Fibroblast of mammary gland (primary cell): ENCODE results near the gene SNTN.

Experiments
- DNase-seq: peaks from one replicate; pipeline ENCODE4 v3.0.0-alpha.2; 2010; ENCODE audit warnings: low read depth
- H3K4me3 ChIP-seq: 2 replicates; pipeline ENCODE4 v1.5.1; 2011; ENCODE audit warnings: low read depth, mild to moderate bottlenecking, low read length, moderate library complexity; ENCODE audit not compliant: control insufficient read depth
- TF ChIP-seq, protein P1 (sequence below): conservative IDR thresholded peaks from 2 replicates; pipeline ENCODE4 v1.5.1; 2011; ENCODE audit warnings: low read depth, low read length, inconsistent platforms; ENCODE audit not compliant: control insufficient read depth, insufficient read depth

Gene SNTN

DNA sequence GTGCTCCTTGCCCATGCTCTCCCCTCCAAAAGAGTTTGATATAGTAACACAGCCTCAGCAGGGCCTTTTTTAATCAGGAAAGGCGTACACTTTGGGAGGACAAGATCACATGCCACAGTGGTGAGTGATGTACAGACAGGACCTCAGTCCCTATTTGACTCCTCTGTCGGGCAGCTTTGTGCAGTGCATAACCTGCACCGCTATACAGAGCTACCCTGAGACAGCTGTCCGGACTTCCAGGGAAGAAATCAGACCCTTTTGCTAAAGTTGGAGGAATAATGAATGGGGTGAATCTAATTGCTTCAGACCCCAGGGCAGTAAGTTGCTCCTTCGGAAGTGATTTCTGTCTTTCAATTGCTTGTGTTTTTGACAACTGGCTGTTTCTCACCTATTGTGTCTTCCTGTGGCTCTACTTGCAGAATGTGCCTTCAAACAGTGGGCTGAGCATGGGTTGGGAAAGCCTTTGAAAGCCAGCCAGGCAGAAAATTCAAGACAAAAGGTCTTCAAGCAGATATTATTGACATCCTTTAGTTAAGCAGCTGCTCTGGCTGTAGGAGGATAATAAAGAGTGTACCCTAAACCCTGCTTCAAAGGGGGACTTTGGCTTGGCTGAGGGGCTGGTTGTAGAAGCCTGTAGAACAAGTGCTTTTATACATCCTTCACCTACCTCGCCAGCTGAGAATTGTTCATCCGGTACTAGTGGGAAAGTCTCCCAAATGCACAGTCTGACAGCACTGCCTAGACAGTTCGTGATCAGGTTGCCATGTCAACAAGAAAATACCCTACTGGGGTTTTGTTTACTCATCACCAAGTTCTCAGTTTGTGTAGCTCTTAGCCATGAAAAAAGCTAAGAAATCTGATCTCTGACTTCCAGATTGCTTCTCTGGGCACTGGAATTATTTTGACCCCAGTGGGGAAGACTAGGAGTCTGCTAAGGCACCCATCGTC lies 35.1 kb downstream of the SNTN start:
- TF ChIP-seq, protein P1, sequence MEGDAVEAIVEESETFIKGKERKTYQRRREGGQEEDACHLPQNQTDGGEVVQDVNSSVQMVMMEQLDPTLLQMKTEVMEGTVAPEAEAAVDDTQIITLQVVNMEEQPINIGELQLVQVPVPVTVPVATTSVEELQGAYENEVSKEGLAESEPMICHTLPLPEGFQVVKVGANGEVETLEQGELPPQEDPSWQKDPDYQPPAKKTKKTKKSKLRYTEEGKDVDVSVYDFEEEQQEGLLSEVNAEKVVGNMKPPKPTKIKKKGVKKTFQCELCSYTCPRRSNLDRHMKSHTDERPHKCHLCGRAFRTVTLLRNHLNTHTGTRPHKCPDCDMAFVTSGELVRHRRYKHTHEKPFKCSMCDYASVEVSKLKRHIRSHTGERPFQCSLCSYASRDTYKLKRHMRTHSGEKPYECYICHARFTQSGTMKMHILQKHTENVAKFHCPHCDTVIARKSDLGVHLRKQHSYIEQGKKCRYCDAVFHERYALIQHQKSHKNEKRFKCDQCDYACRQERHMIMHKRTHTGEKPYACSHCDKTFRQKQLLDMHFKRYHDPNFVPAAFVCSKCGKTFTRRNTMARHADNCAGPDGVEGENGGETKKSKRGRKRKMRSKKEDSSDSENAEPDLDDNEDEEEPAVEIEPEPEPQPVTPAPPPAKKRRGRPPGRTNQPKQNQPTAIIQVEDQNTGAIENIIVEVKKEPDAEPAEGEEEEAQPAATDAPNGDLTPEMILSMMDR: no peak
- H3K4me3 ChIP-seq: no peak overlapping the region
- DNase-seq: no peak

DNA sequence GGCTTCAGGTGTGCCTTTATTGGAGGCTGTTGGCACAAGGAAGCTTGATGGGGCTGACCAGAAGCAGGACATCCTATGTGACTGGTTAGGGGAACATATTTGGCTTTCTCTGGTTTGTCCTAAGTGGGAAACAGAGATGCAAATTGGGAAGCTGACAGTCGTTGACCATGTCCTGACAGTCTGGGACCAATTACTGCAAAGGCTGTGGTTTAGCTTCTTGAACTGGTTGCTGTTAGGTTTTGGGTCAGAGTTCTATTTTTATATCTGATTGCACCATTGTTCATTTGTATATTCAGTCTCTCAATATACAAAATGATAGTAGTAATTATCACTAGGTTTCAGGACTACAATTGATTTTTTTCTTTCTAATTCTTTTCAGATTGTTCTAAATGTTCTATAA lies 36.8 kb downstream of the SNTN start:
- TF ChIP-seq, protein P1: no peak
- no peak overlapping the region for H3K4me3 ChIP-seq
- no peak for DNase-seq

DNA sequence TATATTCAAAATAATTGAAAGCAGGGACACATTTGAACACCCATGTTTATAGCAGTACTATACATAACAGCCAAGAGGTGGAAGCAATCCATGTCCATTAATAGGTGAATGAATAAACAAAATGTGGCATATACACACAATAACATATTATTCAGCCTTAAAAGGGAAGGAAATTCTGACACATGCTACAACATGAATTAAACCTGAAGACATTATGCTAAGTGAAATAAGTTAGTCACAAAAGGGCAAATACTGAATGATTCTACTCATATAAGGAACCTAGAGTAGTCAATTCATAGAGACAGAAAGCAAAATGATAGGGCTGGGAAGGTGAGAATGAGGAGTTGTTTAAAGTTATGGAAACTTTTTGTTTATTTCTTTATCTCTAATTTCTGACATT lies 40.9 kb downstream of the SNTN start:
- TF ChIP-seq, protein P1: no peak
- H3K4me3 ChIP-seq: no peak overlapping the region
- DNase-seq: no peak

DNA sequence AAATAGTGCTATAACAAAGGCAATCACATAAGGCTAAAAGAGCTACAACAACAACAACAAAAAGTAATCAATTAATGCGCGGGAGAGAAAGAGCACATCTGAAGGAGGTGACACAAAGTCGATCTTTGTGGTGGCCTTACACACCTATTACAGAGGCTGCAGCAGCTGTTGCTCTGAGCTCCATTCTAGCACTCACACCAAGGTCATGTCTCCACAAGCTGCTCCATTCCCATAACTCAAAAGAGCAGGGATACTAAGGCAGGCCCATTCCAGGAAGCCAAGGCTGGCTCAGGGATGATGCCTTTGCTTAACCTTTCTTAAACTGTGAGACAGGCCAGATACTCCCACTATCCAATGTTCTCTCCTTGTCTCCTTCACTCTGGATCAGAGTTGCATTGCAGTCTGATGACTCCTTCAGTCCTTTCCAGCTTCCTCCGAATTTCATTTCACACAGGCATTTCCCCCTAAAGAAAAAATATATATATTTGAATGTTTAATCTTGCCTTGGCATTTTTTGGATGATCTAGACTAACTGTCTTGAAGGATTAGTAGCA lies 52.7 kb downstream of the SNTN start:
- TF ChIP-seq, protein P1: no peak
- H3K4me3 ChIP-seq: no peak overlapping the region
- DNase-seq: no peak

DNA sequence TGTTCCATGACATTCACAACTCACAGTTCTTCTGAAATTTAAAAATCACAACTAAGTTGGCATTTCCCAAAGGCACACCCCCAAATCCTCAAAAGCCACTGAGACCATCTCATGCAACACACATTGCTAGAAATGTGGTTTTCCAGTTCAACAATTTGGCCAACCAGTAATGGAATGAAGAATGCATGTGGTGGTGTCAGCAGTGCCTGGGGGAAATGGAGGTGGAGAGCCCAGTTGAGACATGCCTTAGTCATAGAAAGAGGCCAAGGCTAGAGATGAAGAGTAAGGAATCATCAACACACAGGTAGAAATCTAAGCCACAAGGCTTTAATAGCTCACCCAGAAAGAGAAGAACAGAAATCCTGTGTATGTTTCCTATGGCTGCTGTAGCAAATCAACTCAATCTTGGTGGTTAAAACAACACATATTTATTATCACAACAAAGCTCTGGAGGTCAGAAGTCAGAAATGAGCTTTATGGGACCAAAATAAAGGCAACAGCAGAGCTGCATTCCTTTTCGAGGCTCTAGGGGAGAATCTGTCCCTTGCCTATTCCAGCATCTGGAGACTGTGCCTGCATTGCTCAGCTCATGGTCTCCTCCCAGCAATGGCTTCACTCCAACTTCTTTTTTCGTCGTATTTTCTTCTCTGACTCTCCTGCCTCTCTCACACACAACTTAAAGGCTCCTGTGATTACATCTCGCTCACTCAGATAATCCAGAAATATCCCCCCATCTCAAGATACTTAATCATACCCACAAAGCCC lies 54.0 kb downstream of the SNTN start:
- H3K4me3 ChIP-seq: no peak overlapping the region
- DNase-seq: peak; percentile 30
- TF ChIP-seq, protein P1: no peak

DNA sequence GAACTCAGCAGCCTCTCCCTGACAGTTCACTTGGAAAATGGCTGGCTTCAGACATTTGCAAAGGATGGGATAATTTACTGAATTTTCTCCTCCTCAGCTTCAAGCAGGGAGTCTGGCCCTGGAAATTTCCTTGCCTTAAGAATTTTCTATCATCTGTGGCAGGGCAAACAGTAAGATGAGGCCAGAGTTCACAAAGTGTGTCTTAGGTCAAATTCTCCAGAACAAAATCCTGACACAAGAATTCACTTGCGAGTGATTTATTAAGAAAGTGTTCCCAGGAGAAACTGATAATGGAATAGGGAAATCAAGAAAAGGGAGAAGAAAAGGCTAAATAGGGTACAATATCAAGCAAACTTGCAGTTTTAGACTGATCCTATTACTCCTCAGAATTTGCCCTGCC lies 55.3 kb downstream of the SNTN start:
- TF ChIP-seq, protein P1: no peak
- DNase-seq: no peak
- H3K4me3 ChIP-seq: no peak overlapping the region
